ENCODE results near the gene DIABLO. TPM values are rescaled to one million over a fixed set of nuclear protein-coding genes. Genes with fewer than 3 reads are reported as not detected.

The DIABLO gene
- total RNA-seq, 1 experiment from 2014 or later, result 60.1 TPM

DNA sequence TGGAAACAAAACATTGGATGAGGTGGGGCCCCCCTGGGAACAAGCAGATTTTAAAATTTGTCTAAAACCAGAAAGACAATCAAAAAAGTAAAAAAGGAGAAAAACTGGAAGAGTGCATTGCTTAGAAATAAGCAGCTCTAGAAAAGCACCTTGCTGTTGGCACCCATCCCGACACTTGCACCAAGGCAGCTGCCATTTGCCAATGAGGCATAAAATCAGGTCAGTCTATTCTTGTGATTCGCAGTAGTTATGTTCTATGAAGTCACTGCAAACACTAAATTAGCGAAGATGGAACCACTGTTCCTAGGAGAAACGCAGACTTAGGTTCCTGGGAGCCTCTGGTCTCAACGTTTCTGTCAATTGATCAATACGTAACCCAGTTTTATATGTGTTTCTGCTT, 24.2 kb upstream of the DIABLO start:
- H3K9me2 ChIP-seq (ENCODE audit: insufficient read depth), result no peaks in the 10 kb centered on the region
- H4K20me1 ChIP-seq (ENCODE audit: insufficient read depth), result no peaks in the 10 kb centered on the region
- H3K4me2 ChIP-seq (ENCODE audit: low read length), result no peak overlapping the region
- intact Hi-C loops (cut with micrococcal nuclease), result no loop called here
- BruUV-seq (replicated peaks), result no TSS peak
- no peaks in the 10 kb centered on the region; the same call in 1 of the 2 replicates for H3K79me2 ChIP-seq (ENCODE audit: insufficient read depth, low read length)
- no peak overlapping the region for H3K9ac ChIP-seq (ENCODE audit: low read length)
- H3K36me3 ChIP-seq (ENCODE audit: control insufficient read depth in 1 of 2, insufficient read depth in 2 of 2, low read length in 2 of 2), result peaks cover 0 to under 1% of the 10 kb centered on the region in 2 experiments; a peak in 2 of 4 replicates
- no peak overlapping the region for H3K4me3 ChIP-seq (replicated peaks in 1 of 2; ENCODE audit: low read depth in 1 of 2, low read length in 2 of 2)
- no peaks in the 10 kb centered on the region for H3K27me3 ChIP-seq (ENCODE audit: insufficient read depth, low read length)
- H3K9me3 ChIP-seq (ENCODE audit: control insufficient read depth in 1 of 2, insufficient read depth in 1 of 2, low read depth in 1 of 2, low read length in 2 of 2), result no peaks in the 10 kb centered on the region
- no peak overlapping the region for H3K27ac ChIP-seq (ENCODE audit: low read depth, low read length)
- no peak for TF ChIP-seq REST (IDR thresholded peaks at IDR 0.05; ENCODE audit: low read depth)
- TF ChIP-seq, protein P1, sequence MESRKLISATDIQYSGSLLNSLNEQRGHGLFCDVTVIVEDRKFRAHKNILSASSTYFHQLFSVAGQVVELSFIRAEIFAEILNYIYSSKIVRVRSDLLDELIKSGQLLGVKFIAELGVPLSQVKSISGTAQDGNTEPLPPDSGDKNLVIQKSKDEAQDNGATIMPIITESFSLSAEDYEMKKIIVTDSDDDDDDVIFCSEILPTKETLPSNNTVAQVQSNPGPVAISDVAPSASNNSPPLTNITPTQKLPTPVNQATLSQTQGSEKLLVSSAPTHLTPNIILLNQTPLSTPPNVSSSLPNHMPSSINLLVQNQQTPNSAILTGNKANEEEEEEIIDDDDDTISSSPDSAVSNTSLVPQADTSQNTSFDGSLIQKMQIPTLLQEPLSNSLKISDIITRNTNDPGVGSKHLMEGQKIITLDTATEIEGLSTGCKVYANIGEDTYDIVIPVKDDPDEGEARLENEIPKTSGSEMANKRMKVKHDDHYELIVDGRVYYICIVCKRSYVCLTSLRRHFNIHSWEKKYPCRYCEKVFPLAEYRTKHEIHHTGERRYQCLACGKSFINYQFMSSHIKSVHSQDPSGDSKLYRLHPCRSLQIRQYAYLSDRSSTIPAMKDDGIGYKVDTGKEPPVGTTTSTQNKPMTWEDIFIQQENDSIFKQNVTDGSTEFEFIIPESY (IDR thresholded peaks at IDR 0.05; ENCODE audit: extremely low read depth, insufficient replicate concordance, low read length), result no peak
- no peak for TF ChIP-seq EGR1 (IDR thresholded peaks at IDR 0.05; ENCODE audit: low read depth)
- TF ChIP-seq, protein P2, sequence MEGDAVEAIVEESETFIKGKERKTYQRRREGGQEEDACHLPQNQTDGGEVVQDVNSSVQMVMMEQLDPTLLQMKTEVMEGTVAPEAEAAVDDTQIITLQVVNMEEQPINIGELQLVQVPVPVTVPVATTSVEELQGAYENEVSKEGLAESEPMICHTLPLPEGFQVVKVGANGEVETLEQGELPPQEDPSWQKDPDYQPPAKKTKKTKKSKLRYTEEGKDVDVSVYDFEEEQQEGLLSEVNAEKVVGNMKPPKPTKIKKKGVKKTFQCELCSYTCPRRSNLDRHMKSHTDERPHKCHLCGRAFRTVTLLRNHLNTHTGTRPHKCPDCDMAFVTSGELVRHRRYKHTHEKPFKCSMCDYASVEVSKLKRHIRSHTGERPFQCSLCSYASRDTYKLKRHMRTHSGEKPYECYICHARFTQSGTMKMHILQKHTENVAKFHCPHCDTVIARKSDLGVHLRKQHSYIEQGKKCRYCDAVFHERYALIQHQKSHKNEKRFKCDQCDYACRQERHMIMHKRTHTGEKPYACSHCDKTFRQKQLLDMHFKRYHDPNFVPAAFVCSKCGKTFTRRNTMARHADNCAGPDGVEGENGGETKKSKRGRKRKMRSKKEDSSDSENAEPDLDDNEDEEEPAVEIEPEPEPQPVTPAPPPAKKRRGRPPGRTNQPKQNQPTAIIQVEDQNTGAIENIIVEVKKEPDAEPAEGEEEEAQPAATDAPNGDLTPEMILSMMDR (IDR thresholded peaks at IDR 0.05 in 2 of 3, conservative IDR thresholded peaks at IDR 0.05 in 1 of 3; ENCODE audit: borderline replicate concordance in 1 of 3, insufficient read depth in 1 of 3, low read depth in 2 of 3, low read length in 2 of 3), result no peak
- TF ChIP-seq SP1 (IDR thresholded peaks at IDR 0.05; ENCODE audit: low read depth), result no peak
- no peak for TF ChIP-seq SIN3A (IDR thresholded peaks at IDR 0.05; ENCODE audit: low read depth)
- no peak for TF ChIP-seq YY1 (IDR thresholded peaks at IDR 0.05; ENCODE audit: extremely low read depth, insufficient replicate concordance, low read depth, low read length)
- TF ChIP-seq EZH2phosphoT487 (IDR thresholded peaks at IDR 0.05; ENCODE audit: borderline replicate concordance), result no peak
- no peak for TF ChIP-seq TCF7L2 (IDR thresholded peaks at IDR 0.05; ENCODE audit: borderline replicate concordance, extremely low read depth, insufficient read depth, insufficient read length)
- CTCF ChIA-PET, result no interaction called here
- no peak overlapping the region for H2AFZ ChIP-seq (ENCODE audit: low read depth, low read length, poor library complexity, severe bottlenecking)
- no peaks in the 10 kb centered on the region for H3K4me1 ChIP-seq (ENCODE audit: control insufficient read depth in 1 of 2, insufficient read depth in 2 of 2, low read length in 2 of 2)
- RAD21 ChIA-PET (ENCODE audit: low non-redundant PET in 1 of 2, low total read pairs in 2 of 2, uncharacterized antibody in 2 of 2, unreplicated experiment in 2 of 2), result no interaction called here
- ATAC-seq, result no peak
- no peak for DNase-seq (ENCODE audit: low read depth, low spot score)
- POLR2A ChIA-PET, result no interaction called here

All from HCT116 (cell line).